ENCODE results near the gene PRR32. TPM values are rescaled to one million over a fixed set of nuclear protein-coding genes. Genes with fewer than 3 reads are reported as not detected.

The PRR32 gene
- total and polyA plus RNA-seq, 4 donors: not detected

DNA sequence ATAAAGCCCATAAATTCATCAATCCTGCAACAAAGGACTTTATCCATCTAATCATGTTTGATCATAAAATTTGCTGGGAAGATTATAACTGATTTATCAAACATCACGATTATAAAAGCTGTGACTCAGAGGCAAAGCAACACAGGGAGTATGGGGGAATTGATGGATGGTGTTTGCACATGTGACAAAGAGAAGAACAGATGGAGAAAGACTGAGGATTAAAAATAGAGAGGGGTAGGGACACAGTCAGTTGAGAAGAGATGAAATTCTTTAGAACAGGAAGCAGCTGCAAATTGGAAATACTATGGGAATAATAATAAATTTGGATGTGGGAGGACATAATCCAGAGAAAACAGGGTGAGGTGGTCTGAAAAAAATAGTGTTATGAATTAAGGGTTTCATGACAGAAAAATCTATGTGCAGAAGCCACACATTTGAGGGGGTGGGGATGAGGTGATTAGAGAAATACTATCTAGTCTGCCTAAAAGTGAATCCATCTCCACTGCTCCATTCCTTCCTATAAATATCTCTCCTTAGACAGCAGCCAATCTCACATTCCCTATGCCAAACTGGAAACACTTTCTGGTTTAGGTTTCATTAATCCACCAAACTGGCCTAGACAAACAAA lies 6.2 kb downstream of the PRR32 start:
- TF ChIP-seq JUND (IDR thresholded peaks at IDR 0.05) (no peak), FOXA2 (IDR thresholded peaks at IDR 0.05) (no peak)
- WGBS: 44% methylated on average over 1 of the region's 1 CpG
- no peak overlapping the region for H3K4me3 ChIP-seq (ENCODE audit: low read depth in 1 of 3, low read length in 3 of 3)
- H3K36me3 ChIP-seq (ENCODE audit: control insufficient read depth in 4 of 4, insufficient read depth in 3 of 4, low read depth in 1 of 4, low read length in 3 of 4): no peaks in the 10 kb centered on the region
- no peaks in the 10 kb centered on the region for H3K27me3 ChIP-seq (ENCODE audit: control insufficient read depth in 4 of 4, insufficient read depth in 4 of 4, low read length in 3 of 4)
- H3K9me3 ChIP-seq (ENCODE audit: control insufficient read depth in 4 of 4, low read length in 3 of 4): no peaks in the 10 kb centered on the region
- H3K9ac ChIP-seq (ENCODE audit: low read depth in 1 of 2, low read length in 2 of 2): no peak overlapping the region
- no peaks in the 10 kb centered on the region for H3K4me1 ChIP-seq (ENCODE audit: control insufficient read depth in 4 of 4, insufficient read depth in 4 of 4, low read length in 3 of 4)
- no peak overlapping the region for H3K27ac ChIP-seq (ENCODE audit: low read depth in 1 of 2, low read length in 2 of 2)
- no peak for DNase-seq (ENCODE audit: low spot score)

DNA sequence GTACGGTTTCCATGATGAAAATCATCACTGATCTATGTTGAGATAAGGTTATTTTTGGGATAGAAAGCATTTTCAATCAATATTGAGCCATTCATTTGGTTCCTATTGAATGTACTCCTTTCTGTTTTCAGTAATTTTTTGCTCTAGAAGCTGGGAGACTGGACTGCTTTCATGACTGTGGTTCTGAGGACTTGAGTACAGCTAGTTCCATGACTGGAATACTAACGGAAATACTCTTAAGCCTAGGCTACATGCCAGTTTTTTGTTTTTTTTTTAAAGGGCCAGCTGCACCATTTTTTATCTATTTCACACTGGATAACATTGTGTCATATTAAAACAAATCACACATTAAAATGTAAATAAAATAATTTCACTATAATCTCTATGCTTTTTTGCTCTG lies 16.7 kb downstream of the PRR32 start:
- Histone ChIP-seq H3K36me3 (ENCODE audit: control insufficient read depth in 4 of 4, insufficient read depth in 3 of 4, low read depth in 1 of 4, low read length in 3 of 4) (no peaks in the 10 kb centered on the region), H3K27ac (ENCODE audit: low read depth in 1 of 2, low read length in 2 of 2) (no peak overlapping the region), H3K27me3 (ENCODE audit: control insufficient read depth in 4 of 4, insufficient read depth in 4 of 4, low read length in 3 of 4) (no peaks in the 10 kb centered on the region), H3K4me3 (ENCODE audit: low read depth in 1 of 3, low read length in 3 of 3) (no peak overlapping the region), H3K9me3 (ENCODE audit: control insufficient read depth in 4 of 4, low read length in 3 of 4) (no peaks in the 10 kb centered on the region), H3K9ac (ENCODE audit: low read depth in 1 of 2, low read length in 2 of 2) (no peak overlapping the region), H3K4me1 (ENCODE audit: control insufficient read depth in 4 of 4, insufficient read depth in 4 of 4, low read length in 3 of 4) (no peaks in the 10 kb centered on the region)
- 34% methylated on average over 2 of the region's 2 CpGs for WGBS
- no peak for DNase-seq (ENCODE audit: low spot score)
- TF ChIP-seq, protein P1, sequence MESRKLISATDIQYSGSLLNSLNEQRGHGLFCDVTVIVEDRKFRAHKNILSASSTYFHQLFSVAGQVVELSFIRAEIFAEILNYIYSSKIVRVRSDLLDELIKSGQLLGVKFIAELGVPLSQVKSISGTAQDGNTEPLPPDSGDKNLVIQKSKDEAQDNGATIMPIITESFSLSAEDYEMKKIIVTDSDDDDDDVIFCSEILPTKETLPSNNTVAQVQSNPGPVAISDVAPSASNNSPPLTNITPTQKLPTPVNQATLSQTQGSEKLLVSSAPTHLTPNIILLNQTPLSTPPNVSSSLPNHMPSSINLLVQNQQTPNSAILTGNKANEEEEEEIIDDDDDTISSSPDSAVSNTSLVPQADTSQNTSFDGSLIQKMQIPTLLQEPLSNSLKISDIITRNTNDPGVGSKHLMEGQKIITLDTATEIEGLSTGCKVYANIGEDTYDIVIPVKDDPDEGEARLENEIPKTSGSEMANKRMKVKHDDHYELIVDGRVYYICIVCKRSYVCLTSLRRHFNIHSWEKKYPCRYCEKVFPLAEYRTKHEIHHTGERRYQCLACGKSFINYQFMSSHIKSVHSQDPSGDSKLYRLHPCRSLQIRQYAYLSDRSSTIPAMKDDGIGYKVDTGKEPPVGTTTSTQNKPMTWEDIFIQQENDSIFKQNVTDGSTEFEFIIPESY (IDR thresholded peaks at IDR 0.05): no peak
- TF ChIP-seq GABPA (IDR thresholded peaks at IDR 0.05 in 1 of 2, conservative IDR thresholded peaks at IDR 0.05 in 1 of 2): no peak
- no peak for TF ChIP-seq HNF4G (IDR thresholded peaks at IDR 0.05)
- TF ChIP-seq, protein P2, sequence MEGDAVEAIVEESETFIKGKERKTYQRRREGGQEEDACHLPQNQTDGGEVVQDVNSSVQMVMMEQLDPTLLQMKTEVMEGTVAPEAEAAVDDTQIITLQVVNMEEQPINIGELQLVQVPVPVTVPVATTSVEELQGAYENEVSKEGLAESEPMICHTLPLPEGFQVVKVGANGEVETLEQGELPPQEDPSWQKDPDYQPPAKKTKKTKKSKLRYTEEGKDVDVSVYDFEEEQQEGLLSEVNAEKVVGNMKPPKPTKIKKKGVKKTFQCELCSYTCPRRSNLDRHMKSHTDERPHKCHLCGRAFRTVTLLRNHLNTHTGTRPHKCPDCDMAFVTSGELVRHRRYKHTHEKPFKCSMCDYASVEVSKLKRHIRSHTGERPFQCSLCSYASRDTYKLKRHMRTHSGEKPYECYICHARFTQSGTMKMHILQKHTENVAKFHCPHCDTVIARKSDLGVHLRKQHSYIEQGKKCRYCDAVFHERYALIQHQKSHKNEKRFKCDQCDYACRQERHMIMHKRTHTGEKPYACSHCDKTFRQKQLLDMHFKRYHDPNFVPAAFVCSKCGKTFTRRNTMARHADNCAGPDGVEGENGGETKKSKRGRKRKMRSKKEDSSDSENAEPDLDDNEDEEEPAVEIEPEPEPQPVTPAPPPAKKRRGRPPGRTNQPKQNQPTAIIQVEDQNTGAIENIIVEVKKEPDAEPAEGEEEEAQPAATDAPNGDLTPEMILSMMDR (IDR thresholded peaks at IDR 0.05; ENCODE audit: low read depth, low read length, missing input control): no peak
- TF ChIP-seq EGR1 (IDR thresholded peaks at IDR 0.05; ENCODE audit: low read depth in 2 of 2): no peak
- no peak for TF ChIP-seq NR2F2 (IDR thresholded peaks at IDR 0.05)
- no peak for TF ChIP-seq TAF1 (conservative IDR thresholded peaks at IDR 0.05)
- TF ChIP-seq FOXA1 (IDR thresholded peaks at IDR 0.05): no peak

DNA sequence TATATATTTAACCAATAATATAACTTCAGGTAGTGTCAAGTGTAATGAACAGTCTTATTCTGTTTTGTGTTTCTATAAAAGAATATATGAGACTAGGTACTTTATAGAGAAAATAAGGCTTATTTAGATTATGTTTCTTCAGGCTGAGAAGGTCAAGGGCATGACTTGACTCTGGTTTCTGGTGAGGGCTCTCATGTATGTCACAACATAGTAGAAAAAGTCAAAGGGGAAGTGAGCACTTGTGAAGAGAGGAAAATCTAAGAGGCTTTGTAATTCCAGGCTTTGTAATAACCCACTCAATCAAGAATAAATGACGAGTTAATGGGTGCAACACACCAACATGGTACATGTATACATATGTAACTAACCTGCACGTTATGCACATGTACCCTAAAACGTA lies 27.6 kb downstream of the PRR32 start:
- no peak overlapping the region for H3K4me3 ChIP-seq (ENCODE audit: low read depth in 1 of 3, low read length in 3 of 3)
- no peaks in the 10 kb centered on the region for H3K4me1 ChIP-seq (ENCODE audit: control insufficient read depth in 4 of 4, insufficient read depth in 4 of 4, low read length in 3 of 4)
- no peak overlapping the region for H3K27ac ChIP-seq (ENCODE audit: low read depth in 1 of 2, low read length in 2 of 2)
- H3K9me3 ChIP-seq (ENCODE audit: control insufficient read depth in 4 of 4, low read length in 3 of 4): no peaks in the 10 kb centered on the region
- TF ChIP-seq, protein P2 (IDR thresholded peaks at IDR 0.05; ENCODE audit: low read depth, low read length, missing input control): no peak
- TF ChIP-seq JUND (IDR thresholded peaks at IDR 0.05) (no peak), RXRA (IDR thresholded peaks at IDR 0.05) (no peak)
- TF ChIP-seq, protein P3, sequence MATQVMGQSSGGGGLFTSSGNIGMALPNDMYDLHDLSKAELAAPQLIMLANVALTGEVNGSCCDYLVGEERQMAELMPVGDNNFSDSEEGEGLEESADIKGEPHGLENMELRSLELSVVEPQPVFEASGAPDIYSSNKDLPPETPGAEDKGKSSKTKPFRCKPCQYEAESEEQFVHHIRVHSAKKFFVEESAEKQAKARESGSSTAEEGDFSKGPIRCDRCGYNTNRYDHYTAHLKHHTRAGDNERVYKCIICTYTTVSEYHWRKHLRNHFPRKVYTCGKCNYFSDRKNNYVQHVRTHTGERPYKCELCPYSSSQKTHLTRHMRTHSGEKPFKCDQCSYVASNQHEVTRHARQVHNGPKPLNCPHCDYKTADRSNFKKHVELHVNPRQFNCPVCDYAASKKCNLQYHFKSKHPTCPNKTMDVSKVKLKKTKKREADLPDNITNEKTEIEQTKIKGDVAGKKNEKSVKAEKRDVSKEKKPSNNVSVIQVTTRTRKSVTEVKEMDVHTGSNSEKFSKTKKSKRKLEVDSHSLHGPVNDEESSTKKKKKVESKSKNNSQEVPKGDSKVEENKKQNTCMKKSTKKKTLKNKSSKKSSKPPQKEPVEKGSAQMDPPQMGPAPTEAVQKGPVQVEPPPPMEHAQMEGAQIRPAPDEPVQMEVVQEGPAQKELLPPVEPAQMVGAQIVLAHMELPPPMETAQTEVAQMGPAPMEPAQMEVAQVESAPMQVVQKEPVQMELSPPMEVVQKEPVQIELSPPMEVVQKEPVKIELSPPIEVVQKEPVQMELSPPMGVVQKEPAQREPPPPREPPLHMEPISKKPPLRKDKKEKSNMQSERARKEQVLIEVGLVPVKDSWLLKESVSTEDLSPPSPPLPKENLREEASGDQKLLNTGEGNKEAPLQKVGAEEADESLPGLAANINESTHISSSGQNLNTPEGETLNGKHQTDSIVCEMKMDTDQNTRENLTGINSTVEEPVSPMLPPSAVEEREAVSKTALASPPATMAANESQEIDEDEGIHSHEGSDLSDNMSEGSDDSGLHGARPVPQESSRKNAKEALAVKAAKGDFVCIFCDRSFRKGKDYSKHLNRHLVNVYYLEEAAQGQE (IDR thresholded peaks at IDR 0.05): no peak
- H3K27me3 ChIP-seq (ENCODE audit: control insufficient read depth in 4 of 4, insufficient read depth in 4 of 4, low read length in 3 of 4): no peaks in the 10 kb centered on the region
- 57% methylated on average over 3 of the region's 3 CpGs for WGBS
- no peak for DNase-seq (ENCODE audit: low spot score)
- H3K9ac ChIP-seq (ENCODE audit: low read depth in 1 of 2, low read length in 2 of 2): no peak overlapping the region
- H3K36me3 ChIP-seq (ENCODE audit: control insufficient read depth in 4 of 4, insufficient read depth in 3 of 4, low read depth in 1 of 4, low read length in 3 of 4): no peaks in the 10 kb centered on the region
